D721Med (cell line): Measurements from ENCODE around the gene MAN1C1.

Experiments used
- DNase-seq: peaks from one replicate; pipeline ENCODE4 v3.0.0; 2011; ENCODE audit warnings: low spot score; ENCODE audit not compliant: insufficient read length
- FAIRE-seq: peaks from 2 replicates; lab custom pipeline; 2011; peaks lifted over from hg19 to GRCh38; lab: Jason Lieb, UNC
- TF ChIP-seq, protein P1 (sequence below): IDR thresholded peaks from 2 replicates; pipeline ENCODE4 v1.5.1; 2012; ENCODE audit warnings: mild to moderate bottlenecking, control low read depth; ENCODE audit not compliant: insufficient read depth; ENCODE audit errors: missing control alignments

Gene MAN1C1

DNA sequence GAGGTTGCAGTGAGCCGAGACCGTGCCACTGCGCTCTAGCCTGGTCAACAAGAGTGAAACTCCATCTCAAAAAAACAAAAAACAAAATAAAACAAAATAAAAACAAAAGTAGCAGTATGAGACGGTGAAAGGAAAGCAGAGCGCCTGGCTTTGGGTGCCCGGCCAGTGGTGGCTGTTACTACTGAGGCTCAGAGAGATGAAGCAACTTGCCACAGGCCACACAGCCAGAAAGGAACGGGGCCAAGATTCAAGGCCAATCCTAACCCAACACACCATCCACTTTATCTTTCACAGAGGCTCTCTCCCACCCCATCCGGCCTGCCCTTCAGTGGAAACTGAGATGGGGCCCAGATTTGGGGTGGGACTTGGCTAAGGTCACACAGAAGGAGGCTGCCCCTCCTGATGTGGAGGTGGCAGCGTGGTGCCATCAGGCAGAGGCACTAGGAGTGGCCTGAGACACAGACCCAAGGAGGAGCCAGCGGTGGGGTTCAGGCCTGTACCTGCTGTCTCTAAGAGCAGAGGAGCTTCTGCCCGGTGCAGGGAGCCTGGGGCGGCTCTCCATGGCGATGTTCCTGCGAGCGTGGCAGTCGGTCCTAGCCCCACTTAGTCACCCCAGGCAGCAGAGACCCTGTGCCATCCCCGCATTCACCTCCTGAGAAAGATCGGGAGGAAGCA lies 40.0 kb upstream of the MAN1C1 start:
- TF ChIP-seq, protein P1, sequence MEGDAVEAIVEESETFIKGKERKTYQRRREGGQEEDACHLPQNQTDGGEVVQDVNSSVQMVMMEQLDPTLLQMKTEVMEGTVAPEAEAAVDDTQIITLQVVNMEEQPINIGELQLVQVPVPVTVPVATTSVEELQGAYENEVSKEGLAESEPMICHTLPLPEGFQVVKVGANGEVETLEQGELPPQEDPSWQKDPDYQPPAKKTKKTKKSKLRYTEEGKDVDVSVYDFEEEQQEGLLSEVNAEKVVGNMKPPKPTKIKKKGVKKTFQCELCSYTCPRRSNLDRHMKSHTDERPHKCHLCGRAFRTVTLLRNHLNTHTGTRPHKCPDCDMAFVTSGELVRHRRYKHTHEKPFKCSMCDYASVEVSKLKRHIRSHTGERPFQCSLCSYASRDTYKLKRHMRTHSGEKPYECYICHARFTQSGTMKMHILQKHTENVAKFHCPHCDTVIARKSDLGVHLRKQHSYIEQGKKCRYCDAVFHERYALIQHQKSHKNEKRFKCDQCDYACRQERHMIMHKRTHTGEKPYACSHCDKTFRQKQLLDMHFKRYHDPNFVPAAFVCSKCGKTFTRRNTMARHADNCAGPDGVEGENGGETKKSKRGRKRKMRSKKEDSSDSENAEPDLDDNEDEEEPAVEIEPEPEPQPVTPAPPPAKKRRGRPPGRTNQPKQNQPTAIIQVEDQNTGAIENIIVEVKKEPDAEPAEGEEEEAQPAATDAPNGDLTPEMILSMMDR: no peak
- DNase-seq (no peak), FAIRE-seq (no peak)

DNA sequence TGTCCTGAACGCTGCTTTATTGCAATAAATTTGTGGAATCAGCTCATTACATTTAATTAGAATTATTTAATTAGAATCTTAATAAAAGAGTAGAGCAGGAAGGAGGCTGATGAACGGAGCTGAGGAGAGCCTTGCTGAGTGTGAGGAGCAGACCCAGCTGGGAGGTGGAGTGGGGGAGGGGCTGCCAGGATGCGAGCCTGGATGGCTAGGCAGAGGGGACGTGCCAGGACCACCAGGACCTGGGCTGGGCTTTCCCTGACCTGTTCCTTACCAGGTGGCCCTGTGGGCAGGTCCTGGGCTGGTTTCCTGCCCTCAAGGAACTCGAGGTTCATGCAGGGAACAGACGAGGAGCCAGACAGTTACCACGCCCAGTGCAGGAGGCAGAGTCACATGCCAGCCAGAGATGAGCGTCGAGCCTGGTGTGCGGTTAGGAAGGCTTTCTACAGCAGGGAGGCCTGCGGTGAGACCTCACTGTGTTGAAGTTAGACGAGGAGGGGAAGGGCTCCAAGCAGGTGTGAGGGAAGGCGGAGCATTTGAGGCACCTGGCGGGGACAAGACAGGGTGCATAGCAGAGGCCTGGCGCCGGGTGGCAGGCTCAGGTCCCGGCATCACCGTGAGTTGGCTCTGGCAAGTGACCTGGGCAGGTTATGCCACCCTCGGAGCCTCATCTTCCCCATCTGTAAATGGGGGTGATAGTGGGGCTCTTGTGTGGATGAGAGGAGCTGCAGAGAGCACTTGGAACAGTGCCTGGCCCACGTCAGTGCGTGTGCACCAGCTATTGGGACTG lies 39.3 kb upstream of the MAN1C1 start:
- no peak for FAIRE-seq
- TF ChIP-seq, protein P1: no peak
- no peak for DNase-seq

DNA sequence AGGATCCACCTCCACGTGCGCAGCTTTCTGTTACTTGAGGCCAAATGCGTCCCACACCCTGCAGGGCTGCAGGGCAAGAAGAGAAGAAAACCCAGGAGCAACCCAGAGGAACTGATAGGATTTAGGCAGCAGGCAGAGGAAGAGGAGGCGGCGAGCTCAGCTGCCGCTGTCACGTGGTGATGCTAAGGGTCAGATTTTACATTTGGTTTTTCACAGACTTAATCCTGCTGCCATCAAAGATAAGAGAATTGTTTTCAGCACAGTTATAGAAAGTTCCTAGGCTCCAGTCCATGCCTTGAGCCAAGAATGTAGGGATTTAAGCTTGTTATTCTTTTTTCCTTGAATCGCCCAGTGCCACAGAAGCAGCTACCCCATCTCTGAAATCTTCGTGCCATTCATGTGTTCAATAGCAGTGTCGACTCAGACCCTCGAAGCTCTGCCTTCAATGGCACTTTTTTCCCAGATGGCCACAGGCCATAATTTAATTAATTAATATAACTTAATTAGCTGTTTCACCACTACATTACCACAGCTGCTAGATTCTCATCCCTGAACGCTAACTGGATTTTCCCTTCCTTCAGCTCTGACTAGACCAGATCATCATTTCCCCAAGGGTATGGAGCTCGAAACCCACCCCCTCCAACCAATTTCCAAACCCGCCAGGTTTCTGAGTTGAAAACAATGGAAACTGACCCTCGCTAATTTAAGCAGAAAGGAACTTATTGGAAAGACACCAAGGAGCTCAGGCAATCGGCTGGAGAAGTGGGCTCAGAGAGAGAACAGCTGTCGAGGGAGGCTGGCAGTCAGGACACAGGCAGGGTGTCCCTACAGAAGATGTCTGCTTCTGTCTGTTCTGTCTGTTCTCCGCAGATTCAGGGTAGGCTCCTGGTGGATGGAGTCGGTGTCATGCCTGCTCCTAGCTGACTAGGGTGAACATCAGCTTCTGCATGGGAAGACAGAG lies 37.0 kb upstream of the MAN1C1 start:
- TF ChIP-seq, protein P1: no peak
- no peak for FAIRE-seq

DNA sequence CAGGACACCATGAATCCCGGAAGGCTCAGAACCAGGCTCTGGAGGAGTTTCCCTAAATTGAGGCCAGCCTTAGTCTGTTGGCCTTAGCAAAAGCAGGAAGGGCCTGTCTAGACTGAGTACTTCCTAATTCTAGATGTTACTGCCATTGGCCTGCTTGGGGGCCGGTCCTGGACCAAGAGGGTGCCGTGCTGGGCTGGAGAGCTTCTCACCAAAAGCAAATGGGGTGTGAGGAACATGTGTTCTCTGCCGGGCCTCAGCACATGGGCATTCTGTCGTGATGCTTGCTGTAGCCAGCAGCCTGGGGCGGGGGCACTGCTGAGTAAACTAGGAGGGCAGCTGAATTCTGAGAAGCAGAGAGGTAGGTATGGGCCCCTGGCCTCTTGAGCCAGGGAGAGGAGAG lies 35.7 kb upstream of the MAN1C1 start:
- no peak for DNase-seq
- no peak for FAIRE-seq
- TF ChIP-seq, protein P1: no peak

More for the DNA sequence above, 37.0 kb upstream of the MAN1C1 start:
- no peak for DNase-seq

DNA sequence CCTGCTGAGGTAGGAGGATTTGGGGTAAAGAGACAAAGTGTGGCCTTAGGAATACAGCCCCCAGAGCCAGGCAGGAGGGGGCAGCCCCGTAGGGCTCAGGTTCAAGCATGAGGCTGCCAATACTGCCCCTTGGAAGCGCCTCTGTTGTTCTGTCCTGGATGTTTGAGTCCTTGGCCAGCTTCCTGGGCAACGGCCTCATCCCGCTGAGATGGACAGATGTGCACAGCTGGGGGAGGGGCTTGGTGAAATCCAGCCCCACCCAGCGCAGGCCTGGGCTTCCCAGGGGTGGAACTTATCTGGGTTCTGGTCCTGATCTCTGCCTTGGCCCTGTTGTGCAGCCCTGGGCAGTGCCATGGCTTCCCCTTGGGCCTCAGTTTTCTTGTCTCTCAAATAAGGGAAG lies 34.8 kb upstream of the MAN1C1 start:
- TF ChIP-seq, protein P1: no peak
- DNase-seq: no peak
- no peak for FAIRE-seq

DNA sequence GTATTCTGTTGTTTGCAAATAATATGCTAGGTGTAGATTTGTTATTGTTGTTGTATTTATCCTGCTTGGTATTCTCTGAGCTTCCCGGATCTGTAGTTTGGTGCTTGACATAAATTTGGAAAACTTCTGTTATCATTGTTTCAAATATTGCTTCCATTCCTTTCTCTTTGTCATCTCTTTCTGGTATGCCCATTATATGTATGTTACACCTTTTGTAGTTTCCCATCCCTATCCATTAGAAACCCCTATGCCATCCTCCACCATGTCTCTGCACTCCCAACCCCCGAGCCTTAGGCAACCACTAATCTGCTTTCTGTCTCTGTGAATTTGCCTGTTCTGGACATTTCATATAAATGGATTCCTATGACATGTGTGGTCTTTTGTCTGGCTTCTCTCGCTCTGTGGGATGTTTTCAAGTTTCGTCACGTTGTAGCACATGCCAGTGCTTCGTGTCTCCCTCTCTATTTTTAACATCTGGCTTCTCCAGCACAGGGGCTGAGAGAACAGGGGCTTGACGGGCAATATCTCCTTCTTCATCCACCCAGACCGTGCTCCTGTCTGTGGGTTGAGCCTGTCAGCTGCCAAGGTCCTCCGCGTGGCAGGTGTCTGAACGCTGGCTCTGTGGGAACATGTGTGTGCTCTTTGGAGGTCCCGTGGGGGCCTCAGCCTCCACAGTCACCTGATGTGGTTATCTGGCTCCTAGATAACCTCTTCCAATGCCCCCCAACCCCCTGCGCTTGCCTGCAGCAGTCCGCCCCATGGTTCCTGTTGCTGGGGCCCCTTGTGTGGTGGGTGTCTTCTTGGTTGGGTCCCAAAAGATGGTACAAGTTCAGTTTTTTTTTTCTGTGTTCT lies 32.8 kb upstream of the MAN1C1 start:
- FAIRE-seq (no peak), DNase-seq (no peak)
- TF ChIP-seq, protein P1: no peak
